ENCODE results near the gene TFDP2.
"Not testable (repeated sequence)": the region's sequence is repeated elsewhere in the genome, so short reads cannot be mapped to it uniquely, and the experiment has no call there.

TFDP2 gene

GRCh38 chr3:142007710-142008399 is 141.5 kb downstream of the TFDP2 start:
- Histone ChIP-seq H3K4me3 (ENCODE audit: low read depth, low read length) (no peak overlapping the region), H3K27ac (ENCODE audit: extremely low read depth, low read depth, low read length) (no peak overlapping the region), H3K9me3 (ENCODE audit: control insufficient read depth, insufficient read depth, low read depth, low read length) (no peaks in the 10 kb centered on the region), H3K36me3 (ENCODE audit: control insufficient read depth in 2 of 2, insufficient read depth in 1 of 2, low read length in 2 of 2) (no peaks in the 10 kb centered on the region), H3K4me1 (ENCODE audit: control insufficient read depth, insufficient read depth, low read length) (no peaks in the 10 kb centered on the region)
- POLR2A ChIA-PET, result no interaction called here
- CTCF ChIA-PET, result no interaction called here
- no peak for TF ChIP-seq ZNF169 (tag by site-specific recombination; IDR thresholded peaks at IDR 0.05)
- TF ChIP-seq ZNF138 (tag by site-specific recombination; IDR thresholded peaks at IDR 0.05; ENCODE audit: borderline replicate concordance), result no peak
- TF ChIP-seq ZNF677 (tag by site-specific recombination; IDR thresholded peaks at IDR 0.05), result no peak
- no peak for TF ChIP-seq ZNF140 (tag by site-specific recombination; IDR thresholded peaks at IDR 0.05)
- no peak for TF ChIP-seq ZNF629 (tag by site-specific recombination; IDR thresholded peaks at IDR 0.05)
- no peak for TF ChIP-seq ZBTB44 (tag by site-specific recombination; IDR thresholded peaks at IDR 0.05)

- H3K9me3 ChIP-seq (ENCODE audit: control insufficient read depth, insufficient read depth, low read depth, low read length); H3K27ac ChIP-seq (ENCODE audit: extremely low read depth, low read depth, low read length); H3K4me1 ChIP-seq (ENCODE audit: control insufficient read depth, insufficient read depth, low read length); H3K4me3 ChIP-seq (ENCODE audit: low read depth, low read length); H3K36me3 ChIP-seq (ENCODE audit: control insufficient read depth in 2 of 2, insufficient read depth in 1 of 2, low read length in 2 of 2); POLR2A ChIA-PET: not testable (repeated sequence)
- CTCF ChIA-PET, result interaction anchor here (0.6 to 0.7 kb wide), 2 partner anchors 18 to 42 kb away, joined by 3 read pairs; no protein-coding TSS in a partner anchor
These were observed 144.4 kb downstream of the TFDP2 start for GRCh38 chr3:142004957-142005356.

GRCh38 chr3:142004025-142004424 is 145.3 kb downstream of the TFDP2 start:
- TF ChIP-seq ZNF404 (tag by site-specific recombination; IDR thresholded peaks at IDR 0.05) (no peak), ZNF19 (tag by site-specific recombination; IDR thresholded peaks at IDR 0.05; ENCODE audit: low read depth) (no peak), ZBTB6 (tag by site-specific recombination; IDR thresholded peaks at IDR 0.05) (no peak), YY2 (tag by site-specific recombination; IDR thresholded peaks at IDR 0.05) (no peak), ZNF214 (tag by site-specific recombination; IDR thresholded peaks at IDR 0.05; ENCODE audit: borderline replicate concordance) (no peak), MYNN (tag by site-specific recombination; IDR thresholded peaks at IDR 0.05; ENCODE audit: borderline replicate concordance) (no peak), ZNF549 (tag by site-specific recombination; IDR thresholded peaks at IDR 0.05) (no peak)
- Histone ChIP-seq H3K4me3 (ENCODE audit: low read depth, low read length) (no peak overlapping the region), H3K4me1 (ENCODE audit: control insufficient read depth, insufficient read depth, low read length) (no peaks in the 10 kb centered on the region), H3K27ac (ENCODE audit: extremely low read depth, low read depth, low read length) (no peak overlapping the region), H3K9me3 (ENCODE audit: control insufficient read depth, insufficient read depth, low read depth, low read length) (no peaks in the 10 kb centered on the region), H3K36me3 (ENCODE audit: control insufficient read depth in 2 of 2, insufficient read depth in 1 of 2, low read length in 2 of 2) (no peaks in the 10 kb centered on the region)
- ChIA-PET POLR2A (no interaction called here), CTCF (no interaction called here)

GRCh38 chr3:142003291-142003690 is 146.1 kb downstream of the TFDP2 start:
- no peaks in the 10 kb centered on the region for H3K4me1 ChIP-seq (ENCODE audit: control insufficient read depth, insufficient read depth, low read length)
- H3K9me3 ChIP-seq (ENCODE audit: control insufficient read depth, insufficient read depth, low read depth, low read length), result no peaks in the 10 kb centered on the region
- no peaks in the 10 kb centered on the region for H3K36me3 ChIP-seq (ENCODE audit: control insufficient read depth in 2 of 2, insufficient read depth in 1 of 2, low read length in 2 of 2)
- no peak overlapping the region for H3K27ac ChIP-seq (ENCODE audit: extremely low read depth, low read depth, low read length)
- no peak for TF ChIP-seq ZNF548 (tag by site-specific recombination; IDR thresholded peaks at IDR 0.05)
- POLR2A ChIA-PET, result no interaction called here
- CTCF ChIA-PET, result no interaction called here
- no peak overlapping the region for H3K4me3 ChIP-seq (ENCODE audit: low read depth, low read length)
